RPMI7951 (cell line): ENCODE results near the gene GALNT2. TPM values are rescaled to one million over a fixed set of nuclear protein-coding genes. Genes with fewer than 3 reads are reported as not detected.

ENCODE experiments used
- DNase-seq: peaks from one replicate; pipeline ENCODE4 v3.0.0-alpha.2; 2012; ENCODE audit warnings: low read depth
- total RNA-seq: library from RNA; depleted of rRNA; stranded (reverse); fragments of >200 nt; shearing (Covaris generic); gene quantifications from 2 replicates; pipeline ENCODE4 v1.2.3, GENCODE V29; 2014

The GALNT2 gene
- total RNA-seq, 1 experiment from 2014 or later: 26.6 TPM

- DNase-seq: no peak
These were observed 61.7 kb downstream of the GALNT2 start for GRCh38 chr1:230128569-230129285.

- DNase-seq: no peak
These were observed 62.3 kb downstream of the GALNT2 start for GRCh38 chr1:230129341-230129740.

GRCh38 chr1:230130172-230130944, 63.3 kb downstream of the GALNT2 start:
- DNase-seq: no peak

- DNase-seq: no peak
These were observed 64.4 kb downstream of the GALNT2 start for GRCh38 chr1:230131457-230131856.

- no peak for DNase-seq
These were observed 65.7 kb downstream of the GALNT2 start for GRCh38 chr1:230132758-230133157.

- DNase-seq: no peak
These were observed 68.7 kb downstream of the GALNT2 start for GRCh38 chr1:230135726-230136125.

- no peak for DNase-seq
These were observed 69.7 kb downstream of the GALNT2 start for GRCh38 chr1:230136453-230137336.

GRCh38 chr1:230137337-230137815, 70.3 kb downstream of the GALNT2 start:
- DNase-seq: no peak

- no peak for DNase-seq
These were observed 71.7 kb downstream of the GALNT2 start for GRCh38 chr1:230138561-230139239.

- DNase-seq: no peak
These were observed 72.3 kb downstream of the GALNT2 start for GRCh38 chr1:230139315-230139714.

- DNase-seq: no peak
These were observed 72.7 kb downstream of the GALNT2 start for GRCh38 chr1:230139741-230140140.

GRCh38 chr1:230140221-230141020, 73.4 kb downstream of the GALNT2 start:
- DNase-seq: no peak

- peak; percentile 13 for DNase-seq
These were observed 74.1 kb downstream of the GALNT2 start for GRCh38 chr1:230141021-230141648.

GRCh38 chr1:230141797-230142607, 75.0 kb downstream of the GALNT2 start:
- DNase-seq: no peak

GRCh38 chr1:230142608-230143210, 75.7 kb downstream of the GALNT2 start:
- DNase-seq: no peak

- DNase-seq: no peak
These were observed 76.5 kb downstream of the GALNT2 start for GRCh38 chr1:230143534-230143933.

GRCh38 chr1:230144010-230144614, 77.1 kb downstream of the GALNT2 start:
- no peak for DNase-seq

GRCh38 chr1:230144758-230145504, 77.9 kb downstream of the GALNT2 start:
- no peak for DNase-seq
